K562 (cell line): ENCODE results near the gene C16orf96.

Experiments
- CHD1 ChIP-seq: fragments of 200-600 bp; sonication (generic); IDR thresholded peaks from one replicate; pipeline ENCODE4 v1.6.1; 2012; ENCODE audit warnings: mild to moderate bottlenecking, moderate library complexity, low read length, inconsistent platforms
- CTCF ChIP-seq, 3 experiments: IDR thresholded peaks in 2 of 3; conservative IDR thresholded peaks in 1 of 3; 2 replicates each; pipeline ENCODE4 v1.5.1; 2011 to 2012; ENCODE audit warnings: low read length in 3 of 3, mild to moderate bottlenecking in 3 of 3, control low read depth in 2 of 3, improper control_type of control experiment in 1 of 3, inconsistent platforms in 1 of 3, low read depth in 1 of 3, mixed read lengths in 1 of 3, moderate library complexity in 1 of 3; ENCODE audit not compliant: insufficient read depth in 2 of 3
- MTA2 ChIP-seq: fragments of 450-650 bp; IDR thresholded peaks from 2 replicates; pipeline ENCODE4 v1.6.1; 2016; ENCODE audit warnings: low read depth
- MTA3 ChIP-seq: fragments of 450-650 bp; formaldehyde crosslinking; IDR thresholded peaks from 2 replicates; pipeline ENCODE4 v1.6.1; 2017; ENCODE audit warnings: mild to moderate bottlenecking, borderline replicate concordance
- POLR2A ChIP-seq: fragments of 450-650 bp; conservative IDR thresholded peaks from 2 replicates; pipeline ENCODE4 v1.6.1; 2016
- TCF7 ChIP-seq: sonication (generic); IDR thresholded peaks from 2 replicates; pipeline ENCODE4 v1.6.1; 2016; ENCODE audit warnings: antibody characterized with exemption, borderline replicate concordance
- USF2 ChIP-seq: sonication (generic); formaldehyde crosslinking; IDR thresholded peaks from 2 replicates; pipeline ENCODE4 v1.5.0; 2020; ENCODE audit warnings: missing genetic modification reagents

GRCh38 chr16:4633910-4634635, 77.9 kb downstream of the C16orf96 start:
- TF ChIP-seq CTCF (IDR thresholded peaks at IDR 0.05 in 2 of 3, conservative IDR thresholded peaks at IDR 0.05 in 1 of 3; ENCODE audit: insufficient read depth in 2 of 3, low read depth in 1 of 3, low read length in 3 of 3) (no peak), USF2 (no peak), TCF7 (no peak), MTA3 (no peak), POLR2A (no peak), MTA2 (no peak), CHD1 (no peak)
